T-helper 2 cell treated with Interferon-gamma antibody and Interleukin-4, amounts not matched to agents 5 μg/mL and 100 μg/mL, for 36 hours (primary cell): ENCODE measurements around the gene CISD2.
"Not testable (repeated sequence)": the region's sequence is repeated elsewhere in the genome, so short reads cannot be mapped to it uniquely, and the experiment has no call there.

Experiments used
- DNase-seq: peaks from one replicate; pipeline ENCODE4 v3.0.0; 2021; ENCODE audit warnings: low spot score
- H3K27ac Mint-ChIP-seq: one replicate; pipeline ENCODE4 v1.8.0; 2021; ENCODE audit warnings: mild to moderate bottlenecking, mixed read lengths
- H3K27me3 Mint-ChIP-seq: one replicate; pipeline ENCODE4 v1.8.0; 2021; ENCODE audit warnings: low read depth, mixed read lengths
- H3K36me3 Mint-ChIP-seq: one replicate; pipeline ENCODE4 v1.8.0; 2021; ENCODE audit warnings: low read depth, mixed read lengths
- H3K4me1 Mint-ChIP-seq: one replicate; pipeline ENCODE4 v1.8.0; 2021; ENCODE audit warnings: low read depth, mixed read lengths
- H3K4me3 Mint-ChIP-seq: one replicate; pipeline ENCODE4 v1.8.0; 2022; ENCODE audit warnings: mild to moderate bottlenecking, moderate library complexity, mixed read lengths
- H3K9me3 Mint-ChIP-seq: one replicate; pipeline ENCODE4 v1.8.0; 2021; ENCODE audit warnings: mixed read lengths

CISD2 gene

DNA sequence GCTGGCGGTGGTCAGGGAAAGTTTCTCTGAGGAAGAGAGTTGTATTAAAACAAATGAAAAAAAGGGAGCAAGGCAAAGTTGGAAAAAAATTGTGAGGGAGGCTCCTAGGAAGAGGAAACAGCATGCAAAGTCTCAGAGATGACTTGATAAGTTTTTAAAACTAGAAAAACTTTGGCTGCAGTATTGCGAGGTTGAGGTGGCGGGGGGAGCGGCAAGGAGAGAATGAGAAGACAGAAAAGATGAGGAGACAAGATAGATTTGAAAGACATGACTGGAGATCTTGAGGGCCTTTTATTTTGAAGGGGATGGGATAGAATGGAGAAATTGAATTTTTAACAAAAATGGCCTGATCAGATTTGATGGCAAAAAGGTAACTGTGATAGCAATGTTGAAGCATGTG lies 36.7 kb upstream of the CISD2 start:
- peak overlapping the region; percentile 1 for H3K27ac Mint-ChIP-seq

DNA sequence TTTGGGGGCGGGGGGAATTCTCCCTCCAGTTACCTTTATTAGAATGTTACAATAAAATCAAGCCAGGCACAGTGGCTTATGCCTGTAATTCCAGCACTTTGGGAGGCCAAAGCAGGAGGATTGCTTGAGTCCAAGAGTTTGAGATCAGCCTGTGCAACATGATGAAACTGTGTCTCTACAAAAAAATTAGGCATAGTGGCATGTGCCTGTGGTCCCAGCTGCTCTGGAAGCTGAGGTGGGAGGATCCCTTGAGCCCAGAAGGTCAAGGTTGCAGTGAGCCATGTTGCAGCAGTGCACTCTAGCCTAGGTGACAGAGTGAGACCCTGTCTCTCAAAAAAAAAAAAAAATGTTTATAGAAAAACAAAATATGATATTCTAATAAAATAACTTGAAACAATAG lies 36.1 kb upstream of the CISD2 start:
- Mint-ChIP-seq H3K27me3 (no peaks in the 10 kb centered on the region), H3K36me3 (peaks cover 4% of the 10 kb centered on the region), H3K27ac (no peak overlapping the region), H3K9me3 (no peaks in the 10 kb centered on the region), H3K4me1 (peaks cover 29% of the 10 kb centered on the region), H3K4me3 (no peak overlapping the region)
- DNase-seq, result no peak

More for the DNA sequence above, 36.7 kb upstream of the CISD2 start:
- Mint-ChIP-seq H3K27me3 (no peaks in the 10 kb centered on the region), H3K4me3 (no peak overlapping the region), H3K4me1 (peaks cover 29% of the 10 kb centered on the region), H3K9me3 (no peaks in the 10 kb centered on the region), H3K36me3 (peaks cover 4% of the 10 kb centered on the region)
- no peak for DNase-seq

DNA sequence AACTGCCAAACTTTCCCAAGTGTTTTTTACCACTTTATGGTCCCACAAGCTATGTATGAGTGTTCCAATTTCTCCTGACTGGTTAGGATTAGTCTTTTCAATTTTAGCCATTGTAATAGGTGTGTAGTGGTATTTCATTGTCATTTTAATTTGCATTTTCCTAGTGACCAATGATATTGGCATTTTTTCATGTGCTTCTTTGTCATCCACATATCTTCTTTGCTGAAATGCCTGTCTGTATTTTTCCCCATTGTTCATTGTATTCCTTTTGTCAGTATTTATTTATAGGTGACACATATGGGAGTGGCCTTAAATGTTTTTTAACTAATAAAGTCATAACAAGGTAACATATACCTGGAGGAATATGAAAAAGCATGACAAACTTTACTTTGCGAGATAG lies 32.2 kb upstream of the CISD2 start:
- Mint-ChIP-seq H3K36me3 (peaks cover 8% of the 10 kb centered on the region), H3K27me3 (no peaks in the 10 kb centered on the region), H3K27ac (no peak overlapping the region), H3K4me1 (peaks cover 36% of the 10 kb centered on the region), H3K4me3 (no peak overlapping the region), H3K9me3 (no peaks in the 10 kb centered on the region)
- no peak for DNase-seq

DNA sequence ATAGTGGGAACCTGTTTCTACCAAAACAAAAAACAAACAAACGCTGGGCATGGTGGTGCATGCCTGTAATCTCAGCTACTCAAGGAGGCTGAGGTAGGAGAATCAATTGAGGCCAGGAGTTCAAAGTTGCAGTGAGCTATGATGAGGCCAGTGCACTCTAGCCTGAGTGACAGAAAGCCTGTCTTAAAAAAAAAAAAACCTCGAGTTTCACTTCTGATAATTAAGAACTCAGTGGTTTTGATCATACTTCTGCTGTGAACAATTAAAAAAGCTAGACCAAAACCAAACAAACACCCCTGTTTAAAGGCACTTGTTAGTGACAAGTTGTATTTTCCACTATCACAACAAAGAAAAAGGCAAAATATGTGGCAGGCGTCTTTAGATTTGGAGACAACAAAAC lies 26.4 kb upstream of the CISD2 start:
- H3K27ac Mint-ChIP-seq, result no peak overlapping the region
- peaks cover 16% of the 10 kb centered on the region for H3K4me1 Mint-ChIP-seq
- H3K27me3 Mint-ChIP-seq, result no peaks in the 10 kb centered on the region
- peaks cover 13% of the 10 kb centered on the region for H3K9me3 Mint-ChIP-seq
- H3K4me3 Mint-ChIP-seq, result no peak overlapping the region
- no peak for DNase-seq
- peaks cover 10% of the 10 kb centered on the region for H3K36me3 Mint-ChIP-seq

DNA sequence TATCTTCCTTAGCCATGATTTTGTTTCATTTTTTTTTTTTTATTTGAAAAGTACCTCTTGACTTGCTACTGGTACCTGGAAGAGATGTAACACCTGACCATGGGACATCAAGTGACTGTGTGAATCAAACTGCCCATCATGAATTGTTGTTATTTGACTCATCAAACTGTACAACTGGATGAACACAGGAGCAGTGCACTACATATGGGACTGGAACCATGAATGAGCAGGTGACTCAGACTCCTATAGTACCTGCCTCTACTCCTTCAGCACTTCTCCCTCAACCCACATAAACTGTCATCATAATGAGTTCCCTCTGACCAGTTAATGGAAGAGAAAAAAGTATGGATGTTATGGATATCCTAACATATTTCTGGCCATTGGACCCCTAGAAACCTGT lies 25.5 kb upstream of the CISD2 start:
- DNase-seq, result no peak
- peaks cover 13% of the 10 kb centered on the region for H3K9me3 Mint-ChIP-seq
- H3K27ac Mint-ChIP-seq, result no peak overlapping the region
- H3K27me3 Mint-ChIP-seq, result no peaks in the 10 kb centered on the region
- H3K36me3 Mint-ChIP-seq, result peaks cover 10% of the 10 kb centered on the region
- H3K4me1 Mint-ChIP-seq, result peaks cover 13% of the 10 kb centered on the region
- H3K4me3 Mint-ChIP-seq, result no peak overlapping the region

DNA sequence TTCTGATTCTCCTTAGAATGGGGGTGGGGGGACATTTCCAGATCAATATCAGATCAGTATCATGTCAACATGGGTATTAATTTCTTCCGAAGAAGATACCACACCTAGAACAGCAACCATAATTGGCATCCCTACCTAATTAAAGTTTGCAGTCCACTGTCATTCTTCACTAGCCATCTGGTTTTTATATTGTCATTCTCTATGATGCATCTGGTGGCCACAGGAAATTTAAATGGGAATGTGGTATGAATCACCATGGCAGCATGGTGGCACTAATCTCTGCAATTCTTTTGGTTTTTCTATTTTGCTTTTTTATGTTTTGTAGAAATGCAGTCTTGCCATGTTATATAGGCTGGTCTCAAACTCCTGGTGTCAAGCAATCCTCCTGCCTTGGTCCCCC lies 24.9 kb upstream of the CISD2 start:
- H3K27ac Mint-ChIP-seq, result no peak overlapping the region
- H3K4me1 Mint-ChIP-seq, result peaks cover 6% of the 10 kb centered on the region
- H3K27me3 Mint-ChIP-seq, result no peaks in the 10 kb centered on the region
- peaks cover 10% of the 10 kb centered on the region for H3K36me3 Mint-ChIP-seq
- DNase-seq, result no peak
- H3K9me3 Mint-ChIP-seq, result peaks cover 13% of the 10 kb centered on the region
- H3K4me3 Mint-ChIP-seq, result no peak overlapping the region

DNA sequence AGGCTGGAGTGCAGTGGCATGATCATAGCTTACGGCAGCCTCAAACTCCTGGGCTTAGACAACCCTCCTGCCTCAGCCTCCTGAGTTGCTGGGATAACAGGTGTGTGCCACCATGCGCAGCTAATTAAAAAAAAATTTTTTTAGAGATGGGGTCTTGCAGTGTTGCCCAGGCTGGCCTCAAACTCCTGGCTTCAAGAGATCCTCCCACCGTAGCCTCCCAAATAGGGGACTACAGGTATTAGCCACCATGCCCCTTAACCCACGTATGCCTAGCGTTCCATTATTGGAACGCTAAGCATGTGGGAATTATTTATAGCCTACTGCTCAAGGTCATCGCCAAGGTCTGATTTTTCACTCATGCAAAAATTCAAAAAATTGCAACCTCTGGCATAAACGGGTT lies 21.1 kb upstream of the CISD2 start:
- H3K9me3 Mint-ChIP-seq, result peaks cover 5% of the 10 kb centered on the region
- no peak for DNase-seq
- H3K27ac Mint-ChIP-seq, result no peak overlapping the region
- H3K4me1 Mint-ChIP-seq, result no peaks in the 10 kb centered on the region
- no peaks in the 10 kb centered on the region for H3K27me3 Mint-ChIP-seq
- H3K4me3 Mint-ChIP-seq, result no peak overlapping the region
- H3K36me3 Mint-ChIP-seq, result peaks cover 3% of the 10 kb centered on the region

DNA sequence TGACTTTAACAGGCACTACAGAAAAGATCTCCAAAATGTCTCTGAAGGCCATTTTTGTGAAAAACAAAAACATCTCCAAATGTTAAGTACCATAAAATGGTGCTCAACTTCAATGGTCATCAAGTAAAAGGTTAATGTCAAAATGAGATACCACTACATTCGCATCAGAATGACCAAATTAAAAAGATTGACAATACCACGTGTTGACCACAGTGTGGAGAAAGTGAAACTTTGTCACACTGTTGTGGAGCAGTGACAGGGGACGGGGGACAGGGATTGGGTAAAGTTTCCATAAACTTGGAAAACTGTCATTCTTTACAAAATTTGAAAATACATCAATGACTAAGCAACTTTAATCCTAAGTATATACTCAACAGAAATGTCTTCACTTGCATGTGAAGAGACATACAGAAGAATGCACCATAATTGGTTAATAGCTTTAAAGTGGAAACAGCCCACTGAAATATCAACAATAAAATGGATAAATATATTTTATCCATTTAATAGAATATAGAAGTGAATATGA lies 19.1 kb upstream of the CISD2 start:
- H3K9me3 Mint-ChIP-seq, result peaks cover 4% of the 10 kb centered on the region
- no peaks in the 10 kb centered on the region for H3K27me3 Mint-ChIP-seq
- no peaks in the 10 kb centered on the region for H3K4me1 Mint-ChIP-seq
- peaks cover 7% of the 10 kb centered on the region for H3K36me3 Mint-ChIP-seq
- no peak for DNase-seq
- no peak overlapping the region for H3K27ac Mint-ChIP-seq
- H3K4me3 Mint-ChIP-seq, result no peak overlapping the region

DNA sequence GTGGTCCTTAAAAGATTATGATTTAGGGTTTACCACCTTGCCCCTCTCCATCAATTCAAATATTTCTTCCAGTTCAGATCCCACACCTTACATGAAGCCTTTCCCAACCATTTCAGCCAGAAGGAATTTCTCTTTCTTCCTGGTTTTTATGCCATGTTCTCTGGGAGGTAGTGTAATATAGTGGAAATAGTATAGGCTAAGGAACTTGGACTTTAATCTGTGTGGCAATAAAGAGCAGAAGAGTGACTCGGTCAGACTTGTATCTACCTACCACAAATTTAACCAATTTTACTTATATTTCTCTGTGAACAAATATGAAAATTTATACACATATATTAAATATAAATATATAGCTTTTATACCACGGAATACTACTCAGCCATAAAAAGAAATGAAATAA lies 18.4 kb upstream of the CISD2 start:
- Mint-ChIP-seq H3K27me3 (no peaks in the 10 kb centered on the region), H3K4me3 (no peak overlapping the region), H3K9me3 (peaks cover 4% of the 10 kb centered on the region), H3K36me3 (peaks cover 9% of the 10 kb centered on the region), H3K27ac (no peak overlapping the region), H3K4me1 (no peaks in the 10 kb centered on the region)
- DNase-seq, result no peak

DNA sequence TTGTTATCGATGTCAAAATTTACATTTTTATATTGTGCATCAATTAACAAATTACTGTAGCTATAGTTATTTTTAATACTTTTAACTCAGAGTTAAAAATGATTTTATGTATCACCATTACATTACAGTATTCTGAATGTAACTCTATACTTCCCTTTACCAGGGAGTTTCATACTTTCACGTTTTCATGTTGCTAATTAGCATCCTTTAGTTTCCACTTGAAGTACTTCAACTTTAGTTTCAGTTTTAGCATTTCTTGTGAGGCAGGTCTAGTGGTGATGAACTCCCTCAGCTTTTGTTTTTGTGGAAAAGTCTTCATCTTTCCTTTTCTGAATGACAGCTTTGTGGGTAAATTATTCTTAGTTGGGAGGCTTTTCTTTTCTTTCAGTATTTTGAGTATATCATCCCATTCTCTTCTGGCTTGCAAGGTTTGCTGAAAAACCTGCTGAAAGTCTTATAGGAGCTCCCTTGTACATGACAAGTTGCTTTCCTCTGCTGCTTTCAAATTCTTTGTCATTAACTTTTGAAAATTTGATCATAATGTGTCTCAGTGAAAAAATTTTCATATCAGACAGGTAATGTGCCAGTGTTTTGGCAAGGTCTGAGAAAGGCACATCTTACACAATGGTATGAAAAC lies 9.8 kb upstream of the CISD2 start:
- H3K27me3 Mint-ChIP-seq, result no peaks in the 10 kb centered on the region
- peaks cover 55% of the 10 kb centered on the region for H3K36me3 Mint-ChIP-seq
- no peak for DNase-seq
- no peak overlapping the region for H3K4me3 Mint-ChIP-seq
- no peak overlapping the region for H3K27ac Mint-ChIP-seq
- H3K9me3 Mint-ChIP-seq, result peaks cover 41% of the 10 kb centered on the region
- H3K4me1 Mint-ChIP-seq, result peaks cover 3% of the 10 kb centered on the region

DNA sequence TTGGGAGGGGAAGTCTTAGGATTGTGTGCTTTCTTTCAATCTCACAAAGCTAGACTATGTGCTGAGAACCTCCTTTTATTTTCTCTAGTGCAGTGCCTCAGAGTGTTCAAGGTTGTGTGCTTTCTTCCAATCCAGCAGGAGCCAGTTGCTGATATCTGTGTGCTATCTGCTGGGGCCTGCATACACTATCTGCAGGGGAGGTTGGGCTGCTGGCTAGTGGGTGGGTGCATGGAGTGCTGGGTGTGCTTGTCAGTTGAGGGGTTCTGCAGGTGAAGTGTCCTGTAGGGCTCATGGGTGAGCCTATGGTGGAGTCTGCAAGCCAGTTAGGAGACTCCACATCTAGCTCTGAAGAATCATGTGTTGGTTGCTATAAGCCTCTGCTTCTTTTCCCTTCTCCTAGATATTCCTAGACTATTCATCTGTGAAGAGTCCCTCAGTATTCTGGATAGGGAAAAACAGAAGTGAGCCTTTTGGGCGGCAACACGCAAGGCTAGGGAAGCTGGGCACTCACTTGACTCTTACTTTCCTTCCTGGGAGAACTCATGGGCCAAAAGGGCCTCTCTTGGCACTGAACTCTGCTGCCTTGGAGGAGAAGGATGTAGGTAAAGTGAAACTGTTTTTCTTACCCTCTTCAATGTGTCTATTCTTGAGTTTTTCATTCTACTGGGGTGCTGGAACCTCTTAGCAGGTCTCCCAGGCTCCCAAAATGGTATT lies 8.0 kb upstream of the CISD2 start:
- H3K27me3 Mint-ChIP-seq, result no peaks in the 10 kb centered on the region
- H3K4me3 Mint-ChIP-seq, result no peak overlapping the region
- H3K27ac Mint-ChIP-seq, result no peak overlapping the region
- no peak for DNase-seq
- peaks cover 53% of the 10 kb centered on the region for H3K36me3 Mint-ChIP-seq
- H3K9me3 Mint-ChIP-seq, result peaks cover 50% of the 10 kb centered on the region
- peaks cover 21% of the 10 kb centered on the region for H3K4me1 Mint-ChIP-seq

DNA sequence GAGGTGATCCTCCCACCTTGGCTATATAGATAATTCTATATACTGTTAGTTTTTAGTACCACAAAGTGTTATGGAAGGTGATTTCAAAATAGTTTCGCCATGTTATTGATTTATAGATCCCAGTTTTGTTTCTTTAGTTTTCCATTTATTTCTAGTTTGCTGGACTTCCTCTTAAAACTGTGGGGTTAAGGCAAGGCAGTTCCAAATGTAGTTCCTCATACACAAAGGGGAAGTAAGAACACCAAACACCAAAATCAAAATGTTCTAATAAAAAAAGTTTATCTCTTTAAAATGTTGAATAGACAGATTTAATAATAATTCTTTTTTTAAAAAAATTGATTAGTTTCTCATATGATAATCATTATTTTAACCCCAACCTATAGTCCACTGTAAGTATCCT lies 6.8 kb upstream of the CISD2 start:
- Mint-ChIP-seq H3K27me3 (no peaks in the 10 kb centered on the region), H3K9me3 (peaks cover 46% of the 10 kb centered on the region), H3K4me3 (no peak overlapping the region), H3K36me3 (peaks cover 52% of the 10 kb centered on the region), H3K4me1 (peaks cover 32% of the 10 kb centered on the region), H3K27ac (no peak overlapping the region)
- DNase-seq, result no peak

DNA sequence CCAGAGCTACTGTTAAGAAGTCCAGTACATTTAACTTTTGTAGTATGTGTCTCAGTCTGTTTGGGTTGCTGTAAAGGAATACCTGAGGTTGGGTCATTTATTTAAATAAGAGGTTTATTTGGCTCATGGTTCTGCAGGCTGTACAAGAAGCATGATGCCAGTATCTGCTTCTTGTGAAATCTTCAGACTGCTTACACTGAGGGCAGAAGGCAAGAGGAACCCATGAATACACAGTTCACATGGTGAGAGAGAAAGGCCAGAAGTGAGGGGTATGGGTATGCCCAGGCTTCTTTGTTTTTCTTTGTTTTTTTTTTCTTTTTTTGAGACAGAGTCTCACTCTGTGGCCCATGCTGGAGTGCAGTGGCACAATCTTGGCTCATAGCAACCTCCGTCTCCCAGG lies 6.0 kb upstream of the CISD2 start:
- H3K27ac Mint-ChIP-seq, result no peak overlapping the region

DNA sequence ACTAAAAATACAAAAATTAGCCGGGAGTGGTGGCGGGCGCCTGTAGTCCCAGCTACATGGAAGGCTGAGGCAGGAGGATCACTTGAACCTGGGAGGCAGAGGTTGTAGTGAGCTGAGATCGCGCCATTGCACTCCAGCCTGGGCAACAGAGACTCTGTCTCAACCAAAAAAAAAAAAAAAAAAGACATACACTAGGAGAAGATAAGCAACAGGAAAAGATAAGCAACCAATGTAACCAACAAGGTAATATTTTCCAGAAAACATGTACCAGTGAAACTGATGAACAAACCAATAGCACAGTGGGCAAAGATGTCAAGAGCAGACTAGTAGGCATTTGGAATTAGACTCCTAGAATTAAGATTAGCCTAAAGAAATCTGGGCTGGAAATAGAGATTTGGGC lies 3.5 kb upstream of the CISD2 start:
- Mint-ChIP-seq H3K27ac (peak overlapping the region; percentile 75), H3K9me3 (peaks cover 25% of the 10 kb centered on the region), H3K4me1 (peaks cover 46% of the 10 kb centered on the region), H3K4me3 (peak overlapping the region; percentile 58), H3K36me3 (peaks cover 39% of the 10 kb centered on the region)
- not testable (repeated sequence) for H3K27me3 Mint-ChIP-seq, DNase-seq

More for the DNA sequence above, 6.0 kb upstream of the CISD2 start:
- Mint-ChIP-seq H3K9me3 (peaks cover 42% of the 10 kb centered on the region), H3K4me3 (no peak overlapping the region), H3K36me3 (peaks cover 52% of the 10 kb centered on the region), H3K27me3 (no peaks in the 10 kb centered on the region), H3K4me1 (peaks cover 40% of the 10 kb centered on the region)
- no peak for DNase-seq
